HG03103 (cell line): ENCODE data around the gene ADGRB3.

Experiments used
- ATAC-seq: cut with Tn5 transposase; IDR thresholded peaks from one replicate; pipeline ENCODE4 v1.9.1; 2021; ENCODE audit warnings: low read depth; ENCODE audit not compliant: unreplicated experiment

Gene ADGRB3

GRCh38 chr6:68634726-68635411 is at the start of gene ADGRB3:
Gene ADGRB3 (plus strand): TSS chr6:68635282. CDS start chr6:68638676, 3,394 bp downstream.
- ATAC-seq, result peak; percentile 75

- ATAC-seq, result no peak
These were observed 41.5 kb upstream of the ADGRB3 start for GRCh38 chr6:68593558-68593957.

- no peak for ATAC-seq
These were observed 37.4 kb upstream of the ADGRB3 start for GRCh38 chr6:68597642-68598041.

GRCh38 chr6:68615938-68616337 is 19.1 kb upstream of the ADGRB3 start:
- no peak for ATAC-seq

- no peak for ATAC-seq
These were observed 9.1 kb upstream of the ADGRB3 start for GRCh38 chr6:68625998-68626397.

- ATAC-seq, result no peak
These were observed 6.9 kb upstream of the ADGRB3 start for GRCh38 chr6:68628161-68628560.

GRCh38 chr6:68632734-68633133 is 2.3 kb upstream of the ADGRB3 start:
- ATAC-seq, result no peak

GRCh38 chr6:68633281-68633971 is 1.7 kb upstream of the ADGRB3 start:
- ATAC-seq, result no peak

GRCh38 chr6:68633972-68634725 is 933 bp upstream of the ADGRB3 start:
- ATAC-seq, result no peak

- no peak for ATAC-seq
These were observed 277 bp downstream of the ADGRB3 start for GRCh38 chr6:68635412-68635705.

- no peak for ATAC-seq
These were observed 828 bp downstream of the ADGRB3 start for GRCh38 chr6:68635706-68636513.

- ATAC-seq, result no peak
These were observed 1.6 kb downstream of the ADGRB3 start for GRCh38 chr6:68636666-68637065.

- no peak for ATAC-seq
These were observed 2.0 kb downstream of the ADGRB3 start for GRCh38 chr6:68637071-68637470.

GRCh38 chr6:68637782-68638181 is 2.7 kb downstream of the ADGRB3 start:
- ATAC-seq, result no peak

- no peak for ATAC-seq
These were observed 3.3 kb downstream of the ADGRB3 start for GRCh38 chr6:68638230-68638900.

- no peak for ATAC-seq
These were observed 4.1 kb downstream of the ADGRB3 start for GRCh38 chr6:68639211-68639610.

- no peak for ATAC-seq
These were observed 4.9 kb downstream of the ADGRB3 start for GRCh38 chr6:68639826-68640490.

- ATAC-seq, result no peak
These were observed 5.4 kb downstream of the ADGRB3 start for GRCh38 chr6:68640491-68640835.

- ATAC-seq, result no peak
These were observed 6.1 kb downstream of the ADGRB3 start for GRCh38 chr6:68641172-68641571.

GRCh38 chr6:68642081-68642480 is 7.0 kb downstream of the ADGRB3 start:
- no peak for ATAC-seq
